H1 (cell line): ENCODE data around the gene OR4M1.

Experiments
- CEBPB ChIP-seq: IDR thresholded peaks from 2 replicates; pipeline ENCODE4 v1.6.1; 2012; ENCODE audit warnings: low read depth, low read length
- CHD1 ChIP-seq: IDR thresholded peaks from 2 replicates; pipeline ENCODE4 v1.6.1; 2012; ENCODE audit warnings: low read depth, low read length, improper control_type of control experiment
- CTCF ChIP-seq, 3 experiments: IDR thresholded peaks; 1 replicate in 2 of 3; 2 replicates in 1 of 3; pipeline versions ENCODE4 v1.5.1 to v1.6.1; 2011; ENCODE audit warnings: low read length in 3 of 3, mild to moderate bottlenecking in 3 of 3, inconsistent platforms in 2 of 3, low read depth in 1 of 3, moderate library complexity in 1 of 3; ENCODE audit not compliant: insufficient read depth in 1 of 3; ENCODE audit errors: control extremely low read depth in 1 of 3
- GABPA ChIP-seq: IDR thresholded peaks from 2 replicates; pipeline ENCODE4 v1.6.1; 2011; ENCODE audit warnings: mild to moderate bottlenecking, low read length, moderate library complexity, borderline replicate concordance; ENCODE audit not compliant: insufficient read depth
- KDM5A ChIP-seq: fragments of 200-600 bp; IDR thresholded peaks from 2 replicates; pipeline ENCODE4 v1.7.1; 2012; ENCODE audit warnings: mild to moderate bottlenecking, low read length, inconsistent platforms, mixed read lengths
- POLR2A ChIP-seq, 2 experiments: IDR thresholded peaks; 1 replicate in 1 of 2; 2 replicates in 1 of 2; pipeline ENCODE4 v1.6.1; 2011; ENCODE audit warnings: low read depth in 2 of 2, low read length in 2 of 2, mild to moderate bottlenecking in 2 of 2; ENCODE audit errors: control extremely low read depth in 1 of 2
- POLR2AphosphoS5 ChIP-seq: IDR thresholded peaks from 2 replicates; pipeline ENCODE4 v1.6.1; 2011; ENCODE audit warnings: low read depth, low read length
- RXRA ChIP-seq: IDR thresholded peaks from 2 replicates; pipeline ENCODE4 v1.6.1; 2011; ENCODE audit warnings: low read depth, mild to moderate bottlenecking, low read length, moderate library complexity; ENCODE audit not compliant: insufficient read depth
- SUZ12 ChIP-seq: fragments of 200-600 bp; sonication (generic); IDR thresholded peaks from 2 replicates; pipeline ENCODE4 v1.6.1; 2012; ENCODE audit warnings: mild to moderate bottlenecking, inconsistent platforms, low read length, moderate library complexity, mixed read lengths
- TAF1 ChIP-seq: IDR thresholded peaks from 2 replicates; pipeline ENCODE4 v1.6.1; 2011; ENCODE audit warnings: mild to moderate bottlenecking, low read depth, low read length
- TAF7 ChIP-seq: optimal IDR thresholded peaks from 2 replicates; pipeline ENCODE3; 2011; ENCODE audit warnings: low read depth, mild to moderate bottlenecking, inconsistent platforms, low read length, moderate library complexity, borderline replicate concordance
- YY1 ChIP-seq: IDR thresholded peaks from 2 replicates; pipeline ENCODE4 v1.6.1; 2011; ENCODE audit warnings: low read depth, mild to moderate bottlenecking, low read length
- TF ChIP-seq, protein P1 (sequence below): IDR thresholded peaks from 2 replicates; pipeline ENCODE4 v1.6.1; 2012; ENCODE audit warnings: inconsistent platforms

DNA sequence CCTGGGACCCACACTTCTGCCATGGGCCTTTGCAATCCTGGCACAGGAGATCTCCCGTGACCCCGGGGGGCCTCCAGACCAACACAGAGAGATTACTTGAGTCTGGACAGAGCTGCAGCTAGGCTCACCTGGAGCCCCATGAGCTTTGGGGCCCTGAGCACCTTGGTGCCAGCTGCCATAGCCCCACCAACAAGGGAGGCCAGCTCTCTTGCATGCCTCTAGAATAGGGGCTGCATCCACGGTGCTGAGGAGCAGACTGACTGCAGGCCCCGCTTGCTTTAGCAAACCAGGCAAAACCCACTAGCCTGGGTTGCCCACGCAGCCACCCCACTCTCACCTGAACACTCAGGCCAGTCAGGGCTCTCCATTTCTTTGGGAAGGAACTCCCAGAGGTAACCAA, 26.6 kb downstream of the OR4M1 start:
- no peak for TF ChIP-seq GABPA
- no peak for TF ChIP-seq CTCF (IDR thresholded peaks at IDR 0.05; ENCODE audit: control extremely low read depth in 1 of 3, insufficient read depth in 1 of 3, low read depth in 1 of 3, low read length in 3 of 3)
- TF ChIP-seq POLR2A (IDR thresholded peaks at IDR 0.05; ENCODE audit: control extremely low read depth in 1 of 2, low read depth in 2 of 2, low read length in 2 of 2), result no peak
- no peak for TF ChIP-seq RXRA
- TF ChIP-seq, protein P1, sequence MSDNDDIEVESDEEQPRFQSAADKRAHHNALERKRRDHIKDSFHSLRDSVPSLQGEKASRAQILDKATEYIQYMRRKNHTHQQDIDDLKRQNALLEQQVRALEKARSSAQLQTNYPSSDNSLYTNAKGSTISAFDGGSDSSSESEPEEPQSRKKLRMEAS, result no peak
- no peak for TF ChIP-seq SUZ12
- TF ChIP-seq POLR2AphosphoS5, result no peak
- TF ChIP-seq TAF1, result no peak
- no peak for TF ChIP-seq CEBPB
- TF ChIP-seq KDM5A, result no peak
- no peak for TF ChIP-seq TAF7
- no peak for TF ChIP-seq CHD1
- no peak for TF ChIP-seq YY1
